ENCODE results near the gene GPANK1. TPM values are rescaled to one million over a fixed set of nuclear protein-coding genes. Genes with fewer than 3 reads are reported as not detected.

GPANK1 gene
- total RNA-seq, 1 donor from 2014 or later: 18.7 TPM

DNA sequence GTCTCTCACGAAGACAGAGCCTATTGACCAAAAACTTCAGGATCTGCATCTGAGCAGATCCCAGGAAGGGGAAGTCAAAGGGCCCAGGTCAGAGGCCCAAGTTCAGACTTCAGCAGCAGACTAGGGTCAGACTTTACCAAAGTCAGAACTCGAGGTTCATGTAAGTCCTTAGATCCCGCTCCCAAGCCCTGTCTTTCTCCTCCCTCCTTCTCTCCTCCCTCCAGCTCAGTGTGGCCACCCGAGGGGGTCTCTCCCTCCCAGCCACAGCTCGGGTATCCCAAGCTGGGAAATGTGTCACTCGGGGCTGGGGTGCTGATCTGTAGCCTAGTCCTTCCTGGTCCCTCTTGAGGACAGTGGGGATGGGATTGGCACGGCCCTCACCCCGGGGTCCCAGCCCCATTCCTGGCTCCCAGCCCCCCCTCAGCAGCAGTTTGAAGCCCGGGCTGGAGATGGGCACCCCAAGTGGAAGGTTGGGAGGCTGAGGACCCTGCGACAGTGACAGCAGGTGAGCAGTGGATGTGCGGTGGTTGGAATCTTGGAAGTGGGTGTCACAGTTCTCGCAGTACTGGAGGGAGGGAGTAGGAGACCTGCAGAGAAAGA lies 2.6 kb downstream of the GPANK1 start:
- TF ChIP-seq, protein P1, sequence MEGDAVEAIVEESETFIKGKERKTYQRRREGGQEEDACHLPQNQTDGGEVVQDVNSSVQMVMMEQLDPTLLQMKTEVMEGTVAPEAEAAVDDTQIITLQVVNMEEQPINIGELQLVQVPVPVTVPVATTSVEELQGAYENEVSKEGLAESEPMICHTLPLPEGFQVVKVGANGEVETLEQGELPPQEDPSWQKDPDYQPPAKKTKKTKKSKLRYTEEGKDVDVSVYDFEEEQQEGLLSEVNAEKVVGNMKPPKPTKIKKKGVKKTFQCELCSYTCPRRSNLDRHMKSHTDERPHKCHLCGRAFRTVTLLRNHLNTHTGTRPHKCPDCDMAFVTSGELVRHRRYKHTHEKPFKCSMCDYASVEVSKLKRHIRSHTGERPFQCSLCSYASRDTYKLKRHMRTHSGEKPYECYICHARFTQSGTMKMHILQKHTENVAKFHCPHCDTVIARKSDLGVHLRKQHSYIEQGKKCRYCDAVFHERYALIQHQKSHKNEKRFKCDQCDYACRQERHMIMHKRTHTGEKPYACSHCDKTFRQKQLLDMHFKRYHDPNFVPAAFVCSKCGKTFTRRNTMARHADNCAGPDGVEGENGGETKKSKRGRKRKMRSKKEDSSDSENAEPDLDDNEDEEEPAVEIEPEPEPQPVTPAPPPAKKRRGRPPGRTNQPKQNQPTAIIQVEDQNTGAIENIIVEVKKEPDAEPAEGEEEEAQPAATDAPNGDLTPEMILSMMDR (IDR thresholded peaks at IDR 0.05): no peak
- Mint-ChIP-seq H3K9me3 (ENCODE audit: unreplicated experiment) (no peaks in the 10 kb centered on the region), H3K4me3 (ENCODE audit: unreplicated experiment) (peak overlapping the region; percentile 44), H3K4me1 (ENCODE audit: unreplicated experiment) (peaks cover 66% of the 10 kb centered on the region), H3K27me3 (ENCODE audit: unreplicated experiment) (no peaks in the 10 kb centered on the region), H3K36me3 (ENCODE audit: unreplicated experiment) (peaks cover 12% of the 10 kb centered on the region), H3K27ac (ENCODE audit: unreplicated experiment) (peak overlapping the region; percentile 41)
- DNase-seq (ENCODE audit: extremely low spot score, unreplicated experiment): no peak

DNA sequence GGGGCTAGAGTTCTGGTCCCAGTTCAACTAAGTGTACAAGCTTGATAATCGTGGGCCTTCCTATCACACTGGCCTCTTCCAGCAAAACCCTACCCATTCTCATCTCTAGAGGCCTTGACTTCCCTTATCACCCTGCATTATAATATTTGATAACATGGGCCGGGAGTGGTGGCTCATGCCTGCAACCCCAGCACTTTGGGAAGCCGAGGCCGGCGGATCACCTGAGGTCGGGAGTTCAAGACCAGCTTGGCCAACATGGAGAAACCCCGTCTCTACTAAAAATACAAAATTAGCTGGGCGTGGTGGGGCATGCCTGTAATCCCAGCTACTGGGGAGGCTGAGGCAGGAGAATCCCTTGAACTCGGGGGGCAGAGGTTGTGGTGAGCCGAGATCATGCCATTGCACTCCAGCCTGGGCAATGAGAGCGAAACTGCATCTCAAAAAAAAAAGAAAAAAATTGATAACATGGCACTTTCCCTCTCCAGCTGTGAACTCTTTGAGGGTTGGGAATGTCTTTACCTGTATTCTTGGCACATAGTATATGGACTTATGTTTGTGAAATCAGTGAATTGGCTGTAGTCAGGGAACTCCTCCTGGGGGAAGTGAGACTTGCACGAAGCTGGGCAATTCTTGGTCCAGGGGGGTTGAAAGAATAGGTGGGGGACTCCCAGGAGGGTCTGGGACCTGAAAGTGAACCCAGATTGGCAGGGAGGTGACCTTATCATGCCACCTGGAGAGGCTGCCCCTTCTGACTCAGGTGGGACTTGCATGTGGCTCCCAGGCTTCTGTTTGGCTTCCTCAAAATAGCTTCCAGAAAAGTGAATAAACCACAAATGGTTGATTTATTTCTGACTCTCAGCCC lies 3.3 kb downstream of the GPANK1 start:
- Mint-ChIP-seq H3K27ac (ENCODE audit: unreplicated experiment) (peak overlapping the region; percentile 92), H3K27me3 (ENCODE audit: unreplicated experiment) (no peaks in the 10 kb centered on the region), H3K36me3 (ENCODE audit: unreplicated experiment) (peaks cover 12% of the 10 kb centered on the region), H3K9me3 (ENCODE audit: unreplicated experiment) (no peaks in the 10 kb centered on the region), H3K4me1 (ENCODE audit: unreplicated experiment) (peaks cover 61% of the 10 kb centered on the region), H3K4me3 (ENCODE audit: unreplicated experiment) (peak overlapping the region; percentile 82)
- TF ChIP-seq, protein P1 (IDR thresholded peaks at IDR 0.05): no peak
- DNase-seq (ENCODE audit: extremely low spot score, unreplicated experiment): no peak

DNA sequence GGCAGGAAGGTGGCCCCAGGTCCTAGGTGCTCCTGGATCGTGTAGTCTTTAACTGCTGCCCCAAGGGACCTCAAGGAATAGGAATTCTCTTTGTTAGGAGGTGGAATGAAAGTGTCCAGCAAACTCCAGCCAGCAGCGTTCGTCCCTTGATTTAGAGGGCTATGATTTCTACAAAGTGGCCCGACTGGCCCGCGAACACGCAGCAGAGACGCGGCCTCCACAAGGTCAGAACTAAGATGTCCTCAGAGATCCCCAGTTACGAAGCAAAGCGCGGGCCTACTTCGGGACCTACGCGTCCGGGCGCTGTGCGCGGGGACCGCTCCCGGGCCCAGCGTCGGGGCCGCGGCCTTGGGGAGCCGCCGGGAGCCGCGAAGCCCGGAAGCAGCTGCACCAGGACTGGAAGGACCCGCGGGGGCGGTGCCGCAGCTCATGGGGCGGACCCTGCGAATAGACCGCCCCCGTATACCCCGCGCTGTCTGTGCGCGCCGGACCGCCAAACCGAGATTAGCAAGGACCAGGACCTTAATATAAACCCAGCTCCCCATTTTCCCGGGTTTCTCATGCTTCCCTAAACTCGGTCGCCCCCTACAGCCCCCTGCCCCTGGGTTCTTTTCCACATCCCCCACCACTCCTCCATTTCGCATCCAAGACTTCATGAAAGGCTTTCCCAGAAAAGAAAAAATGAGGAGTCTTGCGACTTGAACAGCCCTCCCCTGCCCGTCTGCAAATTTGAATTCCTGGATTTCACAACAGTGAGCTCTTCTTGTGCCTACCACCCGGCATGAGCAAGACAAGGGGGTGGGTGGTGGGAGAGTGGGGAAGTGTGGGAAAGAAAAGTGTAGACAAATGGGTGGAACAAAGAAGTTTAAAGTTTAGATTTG lies 4.2 kb downstream of the GPANK1 start, which contains the start of gene C6orf47:
Gene C6orf47, minus strand, starts transcription at position 398 of the 881 bp plus-strand sequence. CDS start 831 bp downstream, outside the sequence.
- Mint-ChIP-seq H3K4me3 (ENCODE audit: unreplicated experiment) (peak within 1 kb of the TSS; percentile 82), H3K27me3 (ENCODE audit: unreplicated experiment) (no peaks in the 10 kb centered on the region), H3K4me1 (ENCODE audit: unreplicated experiment) (peaks cover 54% of the 10 kb centered on the region), H3K36me3 (ENCODE audit: unreplicated experiment) (peaks cover 15% of the 10 kb centered on the region), H3K9me3 (ENCODE audit: unreplicated experiment) (no peaks in the 10 kb centered on the region), H3K27ac (ENCODE audit: unreplicated experiment) (peak within 1 kb of the TSS; percentile 92)
- DNase-seq (ENCODE audit: extremely low spot score, unreplicated experiment): peak; percentile 92
- TF ChIP-seq, protein P1 (IDR thresholded peaks at IDR 0.05): no peak

DNA sequence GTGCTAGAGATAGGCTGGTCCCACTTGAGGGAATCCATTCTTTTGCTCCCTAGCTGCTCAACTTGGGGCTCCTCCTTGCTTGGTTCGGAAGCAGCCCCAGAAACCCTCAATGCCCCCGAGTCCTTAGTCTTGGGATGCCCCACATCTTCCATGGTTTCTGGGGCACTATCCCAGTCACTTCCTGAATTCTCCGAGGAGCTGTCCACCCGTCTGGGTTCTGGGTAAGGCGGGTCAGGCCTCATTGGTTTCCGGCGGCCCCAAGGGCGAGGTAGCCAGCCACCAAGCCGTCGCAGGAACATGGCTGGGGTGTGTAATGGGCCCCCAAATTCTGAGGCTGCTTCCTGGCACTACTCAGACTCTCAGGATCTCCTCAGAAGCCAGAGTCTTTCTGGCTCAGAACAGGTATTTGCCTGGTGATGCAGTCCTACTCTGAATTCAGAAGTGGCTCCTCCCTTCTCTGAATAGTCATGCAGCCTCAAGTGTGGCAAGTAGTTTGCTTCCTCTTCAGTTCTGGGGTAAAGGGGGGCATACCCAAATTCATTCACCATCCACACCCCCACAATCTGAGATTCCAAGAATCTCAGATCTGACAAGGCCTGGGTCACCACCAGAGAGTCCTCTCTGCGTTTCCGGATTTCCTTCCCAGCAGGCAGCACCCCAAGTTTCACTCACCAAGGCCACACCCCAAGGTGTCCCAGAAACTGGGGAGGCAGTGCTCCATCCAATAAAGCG lies 5.0 kb downstream of the GPANK1 start:
- TF ChIP-seq, protein P1 (IDR thresholded peaks at IDR 0.05): no peak
- Mint-ChIP-seq H3K4me3 (ENCODE audit: unreplicated experiment) (peak overlapping the region; percentile 82), H3K4me1 (ENCODE audit: unreplicated experiment) (peaks cover 54% of the 10 kb centered on the region), H3K36me3 (ENCODE audit: unreplicated experiment) (peaks cover 15% of the 10 kb centered on the region), H3K27ac (ENCODE audit: unreplicated experiment) (peak overlapping the region; percentile 84), H3K9me3 (ENCODE audit: unreplicated experiment) (no peaks in the 10 kb centered on the region), H3K27me3 (ENCODE audit: unreplicated experiment) (no peaks in the 10 kb centered on the region)
- no peak for DNase-seq (ENCODE audit: extremely low spot score, unreplicated experiment)

Data from osteocyte (in vitro differentiated cells).